HepG2 (cell line): ENCODE results near the gene C3orf70. TPM values are rescaled to one million over a fixed set of nuclear protein-coding genes. Genes with fewer than 3 reads are reported as not detected.
A peak's percentile ranks its signal among the peaks of the same experiment; 100 is the strongest.

Experiments used
- ATAC-seq: fragments of 200-7000 bp; cut with Tn5 transposase; 3 replicates; pipeline ENCODE4 v1.9.1; 2020; ENCODE audit warnings: mild to moderate bottlenecking, moderate library complexity
- Bru-seq: library from RNA; stranded (reverse); fragments of 400-500 nt; gene quantifications from one replicate; lab custom pipeline; 2021; lab: Mats Ljungman, UMichigan
- BruChase-seq, 2 experiments: library from RNA; stranded (reverse); fragments of 400-500 nt; gene quantifications; one replicate each; lab custom pipeline; 2021; lab: Mats Ljungman, UMichigan
- BruUV-seq: library from RNA; stranded (reverse); fragments of 400-500 nt; replicated peaks from 2 replicates; lab custom pipeline; 2021; lab: Mats Ljungman, UMichigan
- CTCF ChIA-PET: fragments of 300-600 bp; formaldehyde crosslinking; extraction: SDS; loops from one replicate; lab custom pipeline; 2021; ENCODE audit warnings: low total read pairs, inconsistent platforms, low intra/inter-chr PET ratio; lab: Yijun Ruan, JAX
- POLR2A ChIA-PET: fragments of 350-600 bp; sonication (Branson Sonifier 250); formaldehyde crosslinking; loops from one replicate; lab custom pipeline; 2020; ENCODE audit warnings: antibody characterized with exemption, inconsistent platforms; lab: Yijun Ruan, JAX
- DNase-seq: peaks from one replicate; pipeline ENCODE4 v3.0.0-alpha.2; 2015; ENCODE audit warnings: low spot score
- FAIRE-seq: peaks from 3 replicates; lab custom pipeline; 2011; peaks lifted over from hg19 to GRCh38; lab: Jason Lieb, UNC
- H2AFZ ChIP-seq: one replicate; pipeline ENCODE4 v1.6.1; 2011; ENCODE audit warnings: low read length, inconsistent platforms
- H3K27ac ChIP-seq: fragments of 300-600 bp; 3 replicates; pipeline ENCODE4 v1.8.0; 2011; ENCODE audit warnings: mixed run types, mild to moderate bottlenecking, mixed read lengths, low read length, inconsistent platforms; ENCODE audit not compliant: insufficient read depth; ENCODE audit errors: extremely low read length
- H3K27me3 ChIP-seq, 2 experiments: fragments of 200-600 bp in 1 of 2; 2 replicates in 1 of 2; 3 replicates in 1 of 2; pipeline versions ENCODE4 v1.6.0 to v1.8.0; 2011; ENCODE audit warnings: low read length in 2 of 2, mild to moderate bottlenecking in 2 of 2, moderate library complexity in 2 of 2, inconsistent platforms in 1 of 2; ENCODE audit not compliant: insufficient read depth in 2 of 2, control insufficient read depth in 1 of 2
- H3K36me3 ChIP-seq, 2 experiments: fragments of 200-600 bp in 1 of 2; replicated peaks in 1 of 2; 2 replicates in 1 of 2; 3 replicates in 1 of 2; pipeline versions ENCODE4 v1.5.1 to v1.8.0; 2011; ENCODE audit warnings: low read length in 2 of 2, inconsistent platforms in 1 of 2; ENCODE audit not compliant: insufficient read depth in 2 of 2, control insufficient read depth in 1 of 2
- H3K4me1 ChIP-seq: 2 replicates; pipeline ENCODE4 v1.5.1; 2012; ENCODE audit warnings: low read length, inconsistent platforms; ENCODE audit not compliant: insufficient read depth
- H3K4me2 ChIP-seq: 2 replicates; pipeline ENCODE4 v1.6.0; 2011; ENCODE audit warnings: low read depth, low read length, inconsistent platforms
- H3K4me3 ChIP-seq, 3 experiments: fragments of 200-600 bp in 1 of 3; sonication (generic), shearing (Covaris generic) in 1 of 3; replicated peaks in 1 of 3; 2 replicates each; pipeline ENCODE4 v1.5.1; 2011 to 2016; ENCODE audit warnings: low read length in 3 of 3, inconsistent platforms in 2 of 3, low read depth in 2 of 3, mild to moderate bottlenecking in 2 of 3, control low read depth in 1 of 3, mixed read lengths in 1 of 3; ENCODE audit not compliant: insufficient read depth in 1 of 3
- H3K79me2 ChIP-seq: one replicate; pipeline ENCODE4 v1.6.1; 2011; ENCODE audit warnings: low read length, inconsistent platforms; ENCODE audit not compliant: insufficient read depth
- H3K9ac ChIP-seq: 2 replicates; pipeline ENCODE4 v1.6.0; 2011; ENCODE audit warnings: mild to moderate bottlenecking, low read depth, low read length, inconsistent platforms; ENCODE audit not compliant: insufficient read depth
- H3K9me3 ChIP-seq: 2 replicates; pipeline ENCODE4 v1.5.1; 2012; ENCODE audit warnings: mild to moderate bottlenecking, low read length
- H4K20me1 ChIP-seq: 2 replicates; pipeline ENCODE4 v1.6.0; 2011; ENCODE audit warnings: inconsistent platforms, mild to moderate bottlenecking, low read length, moderate library complexity; ENCODE audit not compliant: insufficient read depth
- ARHGAP35 ChIP-seq: sonication (generic); formaldehyde crosslinking; IDR thresholded peaks from 2 replicates; pipeline ENCODE4 v1.9.0; 2022; ENCODE audit warnings: mild to moderate bottlenecking, inconsistent platforms, moderate library complexity, missing genetic modification reagents, borderline replicate concordance
- MIER3 ChIP-seq: IDR thresholded peaks from 2 replicates; pipeline ENCODE4 v1.6.1; 2016; ENCODE audit warnings: missing compliant biosample characterization, borderline replicate concordance
- NFAT5 ChIP-seq: sonication (generic); formaldehyde crosslinking; IDR thresholded peaks from 2 replicates; pipeline ENCODE4 v1.4.0; 2020; ENCODE audit warnings: missing genetic modification reagents
- XRCC5 ChIP-seq: fragments of 200-400 bp; formaldehyde crosslinking; optimal IDR thresholded peaks from 2 replicates; pipeline ENCODE3; 2017; ENCODE audit warnings: mild to moderate bottlenecking, low read length
- ZBTB10 ChIP-seq: sonication (generic); formaldehyde crosslinking; IDR thresholded peaks from 2 replicates; pipeline ENCODE4 v1.4.0; 2020; ENCODE audit warnings: missing genetic modification reagents, borderline replicate concordance
- ZBTB14 ChIP-seq: sonication (generic); formaldehyde crosslinking; IDR thresholded peaks from 2 replicates; pipeline ENCODE4 v1.4.0; 2020; ENCODE audit warnings: missing genetic modification reagents
- ZNF282 ChIP-seq: fragments of 450-650 bp; IDR thresholded peaks from 2 replicates; pipeline ENCODE4 v1.6.1; 2018; ENCODE audit not compliant: partially characterized antibody
- WGBS: methylation state at CpG from one replicate; pipeline ENCODE4 v1.1.6; 2017; ENCODE audit warnings: low lambda C conversion rate; 5-methylcytosine and 5-hydroxymethylcytosine counted together
- in situ Hi-C: cut with HindIII; loops from 2 replicates; pipeline ENCODE4 v1.10.0; 2017; ENCODE audit warnings: low pct_unique_long_range_greater_than_20kb; ENCODE audit not compliant: extremely low pct_ligation_motif_present
- intact Hi-C: fragments of 100-400 bp; cut with micrococcal nuclease; formaldehyde crosslinking; loops from one replicate; pipeline ENCODE4 v1.10.0; 2022; ENCODE audit not compliant: unreplicated experiment
- long read RNA-seq, 2 experiments: library from RNA in 1 of 2; library from polyadenylated mRNA in 1 of 2; stranded (forward) in 1 of 2; unstranded in 1 of 2; transcript quantifications; one replicate each; pipeline ENCODE4 v2.0.0, GENCODE V29; 2019 to 2022
- polyA minus RNA-seq, 3 experiments: library from RNA; depleted of rRNA, polyadenylated mRNA; stranded (reverse); fragments of >200 nt; gene quantifications; 2 replicates each; pipeline ENCODE4 v1.2.3, GENCODE V29; 2011; ENCODE audit warnings: low replicate concordance in 1 of 3
- polyA plus RNA-seq, 8 experiments: library from polyadenylated mRNA; depleted of rRNA in 3 of 8; stranded (reverse) in 7 of 8; unstranded in 1 of 8; fragments of >200 nt; fragmentation: Illumina TruSeq in 4 of 8; extraction: Trizol in 4 of 8; gene quantifications; 2 replicates each; pipeline versions ENCODE4 v1.2.1 to v1.2.3, GENCODE V29; 2011 to 2016; ENCODE audit warnings: low read depth in 4 of 8, missing spikeins in 1 of 8, mixed read lengths in 1 of 8; ENCODE audit not compliant: insufficient read depth in 1 of 8
- total RNA-seq, 5 experiments: library from RNA; depleted of rRNA; stranded (reverse); fragments of >200 nt; fragmentation: Illumina TruSeq; extraction: Trizol; gene quantifications; 2 replicates each; pipeline ENCODE4 v1.2.3, GENCODE V29; 2016; ENCODE audit warnings: low read depth in 1 of 5

Gene C3orf70
- 2.4 and 3.4 TPM in 2 replicates for total RNA-seq (2016; rRNA removed; fragmentation: Illumina TruSeq; extraction: Trizol)
- 0.30 and 0.35 TPM in 2 replicates for total RNA-seq (2016; cell fraction: cytosol; rRNA removed; fragmentation: Illumina TruSeq; extraction: Trizol; ENCODE audit: low read depth)
- total RNA-seq (2016; cell fraction: insoluble cytoplasmic fraction; rRNA removed; fragmentation: Illumina TruSeq; extraction: Trizol): 2.2 and 2.8 TPM in 2 replicates
- 1.4 and 1.5 TPM in 2 replicates for total RNA-seq (2016; cell fraction: membrane; rRNA removed; fragmentation: Illumina TruSeq; extraction: Trizol)
- 2.1 and 2.3 TPM in 2 replicates for total RNA-seq (2016; cell fraction: nucleus; rRNA removed; fragmentation: Illumina TruSeq; extraction: Trizol)
- 0.63 and 0.79 TPM in 2 replicates for polyA plus RNA-seq (2011; rRNA removed)
- 0.55 and 0.58 TPM in 2 replicates for polyA plus RNA-seq (2011; cell fraction: cytosol; rRNA removed)
- polyA plus RNA-seq (2011; cell fraction: nucleus; rRNA removed): 0.38 and 0.43 TPM in 2 replicates
- 0.31 and 0.35 TPM in 2 replicates for polyA plus RNA-seq (2012)
- polyA plus RNA-seq (2016; cell fraction: cytosol; fragmentation: Illumina TruSeq; extraction: Trizol; ENCODE audit: low read depth): 0.15 and 0.18 TPM in 2 replicates
- polyA plus RNA-seq (2016; cell fraction: insoluble cytoplasmic fraction; fragmentation: Illumina TruSeq; extraction: Trizol; ENCODE audit: low read depth): 2.2 and 2.5 TPM in 2 replicates
- polyA plus RNA-seq (2016; cell fraction: membrane; fragmentation: Illumina TruSeq; extraction: Trizol; ENCODE audit: low read depth): 0.65 and 0.73 TPM in 2 replicates
- 2.1 TPM in 2 replicates for polyA plus RNA-seq (2016; cell fraction: nucleus; fragmentation: Illumina TruSeq; extraction: Trizol; ENCODE audit: insufficient read depth, low read depth)
- 3.4 TPM in 1 of 2 replicates, not detected in the other for polyA minus RNA-seq (2011; rRNA and poly(A)+ RNA removed; ENCODE audit: low replicate concordance)
- 1.4 and 1.9 TPM in 2 replicates for polyA minus RNA-seq (2011; cell fraction: cytosol; rRNA and poly(A)+ RNA removed)
- polyA minus RNA-seq (2011; cell fraction: nucleus; rRNA and poly(A)+ RNA removed): 1.0 and 1.2 TPM in 2 replicates
- Bru-seq, nascent RNA: percentile 54 among the genes with signal in this experiment
- BruChase-seq, experiment 1, labeled RNA remaining after a 6-hour chase: percentile 55 among the genes with signal in this experiment
- percentile 52 among the genes with signal in this experiment for BruChase-seq, experiment 2, labeled RNA remaining after a 2-hour chase
- long read RNA-seq, experiment 1, partial matches to known transcripts: 0 of 5 reads
- long read RNA-seq, experiment 1, other reads (novel, unspliced or antisense): 5 of 5 reads
- long read RNA-seq, experiment 2, full-length matches to known transcripts: 2 of 6 reads
- long read RNA-seq, experiment 2, partial matches to known transcripts: 0 of 6 reads
- long read RNA-seq, experiment 2, other reads (novel, unspliced or antisense): 4 of 6 reads

GRCh38 chr3:185152410-185153170 lies at the start of gene C3orf70:
C3orf70 (minus strand) TSS chr3:185153060; CDS start chr3:185152823, 237 bp downstream.
- 2% methylated on average over 32 of the region's 113 CpGs for WGBS
- POLR2A ChIA-PET: no interaction called here
- no peaks in the 10 kb centered on the region for H3K79me2 ChIP-seq
- peak within 1 kb of the TSS; percentile 72 for H3K4me2 ChIP-seq
- no peaks in the 10 kb centered on the region for H4K20me1 ChIP-seq
- peak; percentile 82 for ATAC-seq
- peak within 1 kb of the TSS; percentile 47 for H3K9ac ChIP-seq
- CTCF ChIA-PET: no interaction called here
- H3K36me3 ChIP-seq: no peaks in the 10 kb centered on the region
- peak within 1 kb of the TSS; percentile 51 to 71 (median 65) for H3K4me3 ChIP-seq
- no peak within 1 kb of the TSS for H3K27ac ChIP-seq
- no TSS peak for BruUV-seq
- peaks cover 32% of the 10 kb centered on the region for H3K4me1 ChIP-seq
- intact Hi-C loops (no loop called here), in situ Hi-C loops (no loop called here)
- H3K27me3 ChIP-seq: peaks cover 4 to 26% of the 10 kb centered on the region in 2 experiments; a peak in 4 of 5 replicates
- H2AFZ ChIP-seq: no peak within 1 kb of the TSS
- no peaks in the 10 kb centered on the region for H3K9me3 ChIP-seq
- no peak for DNase-seq
- FAIRE-seq: no peak
- TF ChIP-seq ZBTB14: peak; percentile 77
- no peak for TF ChIP-seq ZNF282
- peak; percentile 53; the same call in 1 of the 2 replicates for TF ChIP-seq NFAT5
- TF ChIP-seq MIER3 (CRISPR knock-in tag): no peak
- TF ChIP-seq ARHGAP35 (CRISPR knock-in tag): no peak
- TF ChIP-seq ZBTB10 (CRISPR knock-in tag): 0 out of 2 replicates have a peak, but pooled peaks have one; percentile 46
- peak; percentile 30 for TF ChIP-seq XRCC5
